ENCODE measurements around the gene KLHDC4.

DNA sequence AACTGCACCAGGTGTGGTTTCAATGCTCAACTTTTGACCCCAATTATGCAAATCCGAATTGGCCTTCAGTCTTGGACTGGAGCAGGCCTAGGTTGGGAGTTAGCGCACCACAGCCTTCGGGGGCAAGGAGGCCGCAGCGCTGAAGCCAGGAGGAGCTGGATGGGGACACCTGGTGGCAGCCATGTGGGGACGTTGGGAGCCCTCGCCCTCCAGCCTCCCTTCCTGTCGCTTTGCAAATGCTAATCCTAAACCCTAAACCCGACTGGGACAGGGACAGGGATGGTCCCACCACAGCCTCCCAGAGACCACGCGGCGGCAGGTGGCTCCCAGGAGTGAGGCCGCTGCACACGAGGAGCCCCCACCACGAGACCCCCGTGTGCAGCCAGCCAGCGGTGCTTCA is 58.7 kb downstream of the KLHDC4 start:
- TF ChIP-seq, protein P1, sequence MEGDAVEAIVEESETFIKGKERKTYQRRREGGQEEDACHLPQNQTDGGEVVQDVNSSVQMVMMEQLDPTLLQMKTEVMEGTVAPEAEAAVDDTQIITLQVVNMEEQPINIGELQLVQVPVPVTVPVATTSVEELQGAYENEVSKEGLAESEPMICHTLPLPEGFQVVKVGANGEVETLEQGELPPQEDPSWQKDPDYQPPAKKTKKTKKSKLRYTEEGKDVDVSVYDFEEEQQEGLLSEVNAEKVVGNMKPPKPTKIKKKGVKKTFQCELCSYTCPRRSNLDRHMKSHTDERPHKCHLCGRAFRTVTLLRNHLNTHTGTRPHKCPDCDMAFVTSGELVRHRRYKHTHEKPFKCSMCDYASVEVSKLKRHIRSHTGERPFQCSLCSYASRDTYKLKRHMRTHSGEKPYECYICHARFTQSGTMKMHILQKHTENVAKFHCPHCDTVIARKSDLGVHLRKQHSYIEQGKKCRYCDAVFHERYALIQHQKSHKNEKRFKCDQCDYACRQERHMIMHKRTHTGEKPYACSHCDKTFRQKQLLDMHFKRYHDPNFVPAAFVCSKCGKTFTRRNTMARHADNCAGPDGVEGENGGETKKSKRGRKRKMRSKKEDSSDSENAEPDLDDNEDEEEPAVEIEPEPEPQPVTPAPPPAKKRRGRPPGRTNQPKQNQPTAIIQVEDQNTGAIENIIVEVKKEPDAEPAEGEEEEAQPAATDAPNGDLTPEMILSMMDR (IDR thresholded peaks at IDR 0.05; ENCODE audit: low read length): no peak
- TF ChIP-seq EZH2 (optimal IDR thresholded peaks at IDR 0.05; ENCODE audit: low read depth, low read length) (no peak), EZH2phosphoT487 (IDR thresholded peaks at IDR 0.05; ENCODE audit: low read length) (no peak)

Data from MM.1S (cell line).